HCT116 (cell line): Measurements from ENCODE around the gene ASCL2. TPM values are rescaled to one million over a fixed set of nuclear protein-coding genes. Genes with fewer than 3 reads are reported as not detected.

ENCODE experiments used
- ATAC-seq: fragments of 200-7000 bp; cut with Tn5 transposase; 2 replicates; pipeline ENCODE4 v1.9.1; 2020; ENCODE audit warnings: mild to moderate bottlenecking, moderate library complexity
- BruUV-seq: library from RNA; stranded (reverse); fragments of 400-500 nt; replicated peaks from 2 replicates; lab custom pipeline; 2021; lab: Mats Ljungman, UMichigan
- CTCF ChIA-PET: fragments of 300-600 bp; sonication (Branson Sonifier 250); formaldehyde crosslinking; loops from one replicate; lab custom pipeline; 2021; ENCODE audit warnings: antibody characterized with exemption; lab: Charles Lee
- POLR2A ChIA-PET: fragments of 300-600, 350-600 bp; sonication (Branson Sonifier 250); formaldehyde crosslinking; loops from one replicate; lab custom pipeline; 2021; ENCODE audit warnings: antibody characterized with exemption; lab: Charles Lee
- RAD21 ChIA-PET, 2 experiments: fragments of 300-600 bp; sonication (Branson Sonifier 250); formaldehyde crosslinking; loops; one replicate each; lab custom pipeline; 2023; ENCODE audit warnings: low total read pairs in 2 of 2; ENCODE audit not compliant: uncharacterized antibody in 2 of 2, unreplicated experiment in 2 of 2, low non-redundant PET in 1 of 2; lab: Charles Lee
- DNase-seq: peaks from one replicate; pipeline ENCODE4 v3.0.0-alpha.2; 2010; ENCODE audit warnings: low read depth, low spot score
- H2AFZ ChIP-seq: fragments of 200-600 bp; shearing (Covaris generic), sonication (generic); 2 replicates; pipeline ENCODE4 v1.6.1; 2017; ENCODE audit warnings: low read depth, mixed run types, mixed read lengths, antibody characterized with exemption, low read length; ENCODE audit not compliant: poor library complexity, severe bottlenecking
- H3K27ac ChIP-seq: 2 replicates; pipeline ENCODE4 v1.5.1; 2012; ENCODE audit warnings: low read depth, low read length
- H3K27me3 ChIP-seq: fragments of 200-600 bp; sonication (generic); 2 replicates; pipeline ENCODE4 v1.6.1; 2016; ENCODE audit warnings: mixed run types, low read length, mixed read lengths; ENCODE audit not compliant: insufficient read depth
- H3K36me3 ChIP-seq, 2 experiments: fragments of 200-500 bp in 1 of 2; fragments of 200-600 bp in 1 of 2; sonication (Bioruptor generic) in 1 of 2; sonication (generic) in 1 of 2; 2 replicates each; pipeline versions ENCODE4 v1.5.1 to v1.6.1; 2014 to 2016; ENCODE audit warnings: low read length in 2 of 2, inconsistent platforms in 1 of 2, mixed read lengths in 1 of 2, mixed run types in 1 of 2; ENCODE audit not compliant: insufficient read depth in 2 of 2, control insufficient read depth in 1 of 2
- H3K4me1 ChIP-seq, 2 experiments: fragments of 200-600 bp in 1 of 2; sonication (generic) in 1 of 2; 2 replicates each; pipeline versions ENCODE4 v1.5.1 to v1.6.1; 2012 to 2017; ENCODE audit warnings: low read length in 2 of 2, inconsistent platforms in 1 of 2, mild to moderate bottlenecking in 1 of 2, mixed read lengths in 1 of 2, mixed run types in 1 of 2, moderate library complexity in 1 of 2; ENCODE audit not compliant: insufficient read depth in 2 of 2, control insufficient read depth in 1 of 2
- H3K4me2 ChIP-seq: fragments of 200-600 bp; sonication (generic); 2 replicates; pipeline ENCODE4 v1.6.1; 2017; ENCODE audit warnings: mixed run types, low read length, mixed read lengths
- H3K4me3 ChIP-seq, 2 experiments: fragments of 200-600 bp in 1 of 2; sonication (generic) in 1 of 2; replicated peaks in 1 of 2; 2 replicates each; pipeline ENCODE4 v1.5.1; 2011 to 2016; ENCODE audit warnings: low read length in 2 of 2, control low read depth in 1 of 2, low read depth in 1 of 2, mild to moderate bottlenecking in 1 of 2, mixed read lengths in 1 of 2, mixed run types in 1 of 2
- H3K79me2 ChIP-seq: fragments of 200-600 bp; sonication (generic); 2 replicates; pipeline ENCODE4 v1.6.1; 2017; ENCODE audit warnings: mild to moderate bottlenecking, mixed run types, low read length, moderate library complexity, mixed read lengths; ENCODE audit not compliant: insufficient read depth
- H3K9ac ChIP-seq: fragments of 200-600 bp; sonication (generic); 2 replicates; pipeline ENCODE4 v1.6.1; 2016; ENCODE audit warnings: low read length, mixed read lengths
- H3K9me2 ChIP-seq: fragments of 200-600 bp; sonication (generic), shearing (Covaris generic); 2 replicates; pipeline ENCODE4 v1.6.1; 2017; ENCODE audit warnings: mixed run types, mild to moderate bottlenecking, moderate library complexity; ENCODE audit not compliant: insufficient read depth
- H3K9me3 ChIP-seq, 2 experiments: fragments of 200-500 bp in 1 of 2; fragments of 200-600 bp in 1 of 2; sonication (Bioruptor generic) in 1 of 2; sonication (generic) in 1 of 2; 2 replicates each; pipeline ENCODE4 v1.6.1; 2014 to 2017; ENCODE audit warnings: low read length in 2 of 2, mixed read lengths in 2 of 2, inconsistent platforms in 1 of 2, low read depth in 1 of 2, mild to moderate bottlenecking in 1 of 2, mixed run types in 1 of 2, moderate library complexity in 1 of 2; ENCODE audit not compliant: control insufficient read depth in 1 of 2, insufficient read depth in 1 of 2
- H4K20me1 ChIP-seq: fragments of 200-600 bp; sonication (generic), shearing (Covaris generic); 2 replicates; pipeline ENCODE4 v1.6.1; 2017; ENCODE audit warnings: mixed run types, mild to moderate bottlenecking, moderate library complexity; ENCODE audit not compliant: insufficient read depth
- EGR1 ChIP-seq: IDR thresholded peaks from 2 replicates; pipeline ENCODE4 v1.6.1; 2012; ENCODE audit warnings: low read depth
- EZH2 ChIP-seq: fragments of 200-600 bp; sonication (generic); IDR thresholded peaks from 2 replicates; pipeline ENCODE4 v1.6.1; 2017; ENCODE audit warnings: antibody characterized with exemption, mixed run types
- EZH2phosphoT487 ChIP-seq: fragments of 200-600 bp; IDR thresholded peaks from 2 replicates; pipeline ENCODE4 v1.6.1; 2018; ENCODE audit warnings: antibody characterized with exemption, borderline replicate concordance
- POLR2A ChIP-seq: IDR thresholded peaks from 2 replicates; pipeline ENCODE4 v1.7.0; 2011; ENCODE audit warnings: borderline replicate concordance; ENCODE audit not compliant: insufficient read depth, insufficient read length; ENCODE audit errors: extremely low read depth
- POLR2AphosphoS5 ChIP-seq: IDR thresholded peaks from 2 replicates; pipeline ENCODE4 v1.6.1; 2011; ENCODE audit warnings: mild to moderate bottlenecking, low read depth, low read length, moderate library complexity
- RAD21 ChIP-seq: IDR thresholded peaks from 2 replicates; pipeline ENCODE4 v1.6.1; 2012; ENCODE audit warnings: low read depth, mild to moderate bottlenecking
- SIN3A ChIP-seq: IDR thresholded peaks from 2 replicates; pipeline ENCODE4 v1.6.1; 2012; ENCODE audit warnings: low read depth
- SP1 ChIP-seq: IDR thresholded peaks from 2 replicates; pipeline ENCODE4 v1.6.1; 2012; ENCODE audit warnings: low read depth
- SRF ChIP-seq: IDR thresholded peaks from 2 replicates; pipeline ENCODE4 v1.6.1; 2012; ENCODE audit warnings: low read depth
- TCF7L2 ChIP-seq: IDR thresholded peaks from 2 replicates; pipeline ENCODE4 v1.7.0; 2011; ENCODE audit warnings: borderline replicate concordance, inconsistent platforms; ENCODE audit not compliant: insufficient read depth, insufficient read length; ENCODE audit errors: extremely low read depth
- YY1 ChIP-seq: IDR thresholded peaks from 2 replicates; pipeline ENCODE4 v1.6.1; 2011; ENCODE audit warnings: low read length, low read depth, moderate library complexity, mild to moderate bottlenecking; ENCODE audit not compliant: insufficient replicate concordance; ENCODE audit errors: extremely low read depth
- ZFX ChIP-seq: fragments of 450-650 bp; IDR thresholded peaks from 2 replicates; pipeline ENCODE4 v1.6.1; 2017
- ZNF274 ChIP-seq: fragments of 200-500 bp; sonication (Bioruptor generic); IDR thresholded peaks from 2 replicates; pipeline ENCODE4 v1.6.1; 2014; ENCODE audit warnings: mild to moderate bottlenecking, low read depth, low read length, inconsistent platforms
- intact Hi-C: fragments of 100-400 bp; cut with micrococcal nuclease; formaldehyde crosslinking; loops from 2 replicates; pipeline ENCODE4 v1.10.0; 2022
- total RNA-seq: library from RNA; stranded (reverse); gene quantifications from one replicate; pipeline ENCODE4 v1.2.1, GENCODE V29; 2021; ENCODE audit not compliant: unreplicated experiment
- TF ChIP-seq, protein P1 (sequence below): IDR thresholded peaks from 2 replicates; pipeline ENCODE4 v1.6.1; 2012; ENCODE audit warnings: low read depth
- TF ChIP-seq, protein P2 (sequence below): IDR thresholded peaks from 2 replicates; pipeline ENCODE4 v1.6.1; 2012
- TF ChIP-seq, protein P3 (sequence below), 3 experiments: fragments of 200-600 bp in 1 of 3; sonication (generic) in 1 of 3; IDR thresholded peaks in 2 of 3; conservative IDR thresholded peaks in 1 of 3; 2 replicates each; pipeline ENCODE4 v1.5.1; 2012 to 2017; ENCODE audit warnings: low read depth in 2 of 3, low read length in 2 of 3, antibody characterized with exemption in 1 of 3, borderline replicate concordance in 1 of 3, control low read depth in 1 of 3, mild to moderate bottlenecking in 1 of 3, mixed read lengths in 1 of 3, mixed run types in 1 of 3, moderate library complexity in 1 of 3; ENCODE audit not compliant: insufficient read depth in 1 of 3

Gene ASCL2
- total RNA-seq, 1 experiment from 2014 or later: not detected

DNA sequence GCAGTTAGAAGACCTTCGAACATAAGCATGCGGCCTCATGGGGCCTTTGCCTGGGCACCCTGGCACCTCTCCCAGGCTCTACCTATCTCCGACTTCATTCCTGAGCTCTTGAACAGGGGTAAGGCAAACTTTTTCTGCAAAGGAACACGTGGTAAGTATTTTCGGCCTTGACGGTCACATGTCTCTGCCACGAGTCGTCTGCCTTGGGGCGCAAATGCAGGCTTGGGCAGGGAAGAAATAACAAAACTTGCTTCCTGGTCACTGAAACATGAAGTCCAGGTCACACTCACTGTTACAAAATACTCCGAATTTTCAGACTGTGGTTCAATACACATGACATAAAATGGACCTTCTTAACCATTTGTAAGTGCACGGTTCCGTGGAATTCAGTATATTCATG, 3.4 kb upstream of the ASCL2 start:
- intact Hi-C loops: no loop called here
- no peaks in the 10 kb centered on the region for H3K9me2 ChIP-seq
- H3K4me3 ChIP-seq: no peak overlapping the region
- no peak for TF ChIP-seq SRF
- TF ChIP-seq, protein P1, sequence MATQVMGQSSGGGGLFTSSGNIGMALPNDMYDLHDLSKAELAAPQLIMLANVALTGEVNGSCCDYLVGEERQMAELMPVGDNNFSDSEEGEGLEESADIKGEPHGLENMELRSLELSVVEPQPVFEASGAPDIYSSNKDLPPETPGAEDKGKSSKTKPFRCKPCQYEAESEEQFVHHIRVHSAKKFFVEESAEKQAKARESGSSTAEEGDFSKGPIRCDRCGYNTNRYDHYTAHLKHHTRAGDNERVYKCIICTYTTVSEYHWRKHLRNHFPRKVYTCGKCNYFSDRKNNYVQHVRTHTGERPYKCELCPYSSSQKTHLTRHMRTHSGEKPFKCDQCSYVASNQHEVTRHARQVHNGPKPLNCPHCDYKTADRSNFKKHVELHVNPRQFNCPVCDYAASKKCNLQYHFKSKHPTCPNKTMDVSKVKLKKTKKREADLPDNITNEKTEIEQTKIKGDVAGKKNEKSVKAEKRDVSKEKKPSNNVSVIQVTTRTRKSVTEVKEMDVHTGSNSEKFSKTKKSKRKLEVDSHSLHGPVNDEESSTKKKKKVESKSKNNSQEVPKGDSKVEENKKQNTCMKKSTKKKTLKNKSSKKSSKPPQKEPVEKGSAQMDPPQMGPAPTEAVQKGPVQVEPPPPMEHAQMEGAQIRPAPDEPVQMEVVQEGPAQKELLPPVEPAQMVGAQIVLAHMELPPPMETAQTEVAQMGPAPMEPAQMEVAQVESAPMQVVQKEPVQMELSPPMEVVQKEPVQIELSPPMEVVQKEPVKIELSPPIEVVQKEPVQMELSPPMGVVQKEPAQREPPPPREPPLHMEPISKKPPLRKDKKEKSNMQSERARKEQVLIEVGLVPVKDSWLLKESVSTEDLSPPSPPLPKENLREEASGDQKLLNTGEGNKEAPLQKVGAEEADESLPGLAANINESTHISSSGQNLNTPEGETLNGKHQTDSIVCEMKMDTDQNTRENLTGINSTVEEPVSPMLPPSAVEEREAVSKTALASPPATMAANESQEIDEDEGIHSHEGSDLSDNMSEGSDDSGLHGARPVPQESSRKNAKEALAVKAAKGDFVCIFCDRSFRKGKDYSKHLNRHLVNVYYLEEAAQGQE: no peak
- TF ChIP-seq RAD21: no peak
- TF ChIP-seq SIN3A: no peak
- no peak for TF ChIP-seq EGR1
- TF ChIP-seq POLR2AphosphoS5: no peak
- no peak for TF ChIP-seq EZH2
- no peak for TF ChIP-seq EZH2phosphoT487
- TF ChIP-seq ZFX: no peak
- TF ChIP-seq, protein P2, sequence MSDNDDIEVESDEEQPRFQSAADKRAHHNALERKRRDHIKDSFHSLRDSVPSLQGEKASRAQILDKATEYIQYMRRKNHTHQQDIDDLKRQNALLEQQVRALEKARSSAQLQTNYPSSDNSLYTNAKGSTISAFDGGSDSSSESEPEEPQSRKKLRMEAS: no peak
- no peak for TF ChIP-seq SP1
- TF ChIP-seq YY1: no peak
- TF ChIP-seq POLR2A: no peak
- TF ChIP-seq, protein P3, sequence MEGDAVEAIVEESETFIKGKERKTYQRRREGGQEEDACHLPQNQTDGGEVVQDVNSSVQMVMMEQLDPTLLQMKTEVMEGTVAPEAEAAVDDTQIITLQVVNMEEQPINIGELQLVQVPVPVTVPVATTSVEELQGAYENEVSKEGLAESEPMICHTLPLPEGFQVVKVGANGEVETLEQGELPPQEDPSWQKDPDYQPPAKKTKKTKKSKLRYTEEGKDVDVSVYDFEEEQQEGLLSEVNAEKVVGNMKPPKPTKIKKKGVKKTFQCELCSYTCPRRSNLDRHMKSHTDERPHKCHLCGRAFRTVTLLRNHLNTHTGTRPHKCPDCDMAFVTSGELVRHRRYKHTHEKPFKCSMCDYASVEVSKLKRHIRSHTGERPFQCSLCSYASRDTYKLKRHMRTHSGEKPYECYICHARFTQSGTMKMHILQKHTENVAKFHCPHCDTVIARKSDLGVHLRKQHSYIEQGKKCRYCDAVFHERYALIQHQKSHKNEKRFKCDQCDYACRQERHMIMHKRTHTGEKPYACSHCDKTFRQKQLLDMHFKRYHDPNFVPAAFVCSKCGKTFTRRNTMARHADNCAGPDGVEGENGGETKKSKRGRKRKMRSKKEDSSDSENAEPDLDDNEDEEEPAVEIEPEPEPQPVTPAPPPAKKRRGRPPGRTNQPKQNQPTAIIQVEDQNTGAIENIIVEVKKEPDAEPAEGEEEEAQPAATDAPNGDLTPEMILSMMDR (IDR thresholded peaks at IDR 0.05 in 2 of 3, conservative IDR thresholded peaks at IDR 0.05 in 1 of 3; ENCODE audit: borderline replicate concordance in 1 of 3, insufficient read depth in 1 of 3, low read depth in 2 of 3, low read length in 2 of 3): no peak
- no peak for TF ChIP-seq ZNF274
- TF ChIP-seq TCF7L2: no peak
- ATAC-seq (no peak), DNase-seq (no peak)
- H3K4me2 ChIP-seq: no peak overlapping the region
- H2AFZ ChIP-seq: no peak overlapping the region
- no peaks in the 10 kb centered on the region for H3K27me3 ChIP-seq
- ChIA-PET POLR2A (no interaction called here), CTCF (no interaction called here), RAD21 (no interaction called here)
- H3K79me2 ChIP-seq: no peaks in the 10 kb centered on the region
- H3K27ac ChIP-seq: no peak overlapping the region
- H3K4me1 ChIP-seq: peaks cover 0 to 7% of the 10 kb centered on the region in 2 experiments; a peak in 1 of 4 replicates
- no peak overlapping the region for H3K9ac ChIP-seq
- H3K9me3 ChIP-seq: no peaks in the 10 kb centered on the region
- no peaks in the 10 kb centered on the region for H4K20me1 ChIP-seq
- no peaks in the 10 kb centered on the region for H3K36me3 ChIP-seq
- no TSS peak for BruUV-seq
